Heart left ventricle (tissue), 16 donors: Measurements from ENCODE around the gene NIM1K. TPM values are rescaled to one million over a fixed set of nuclear protein-coding genes. Genes with fewer than 3 reads are reported as not detected.
"Not testable (repeated sequence)": the region's sequence is repeated elsewhere in the genome, so short reads cannot be mapped to it uniquely, and the experiment has no call there.

Experiments
- ATAC-seq, 4 donors: fragments of 200-7000 bp; cut with Tn5 transposase; one replicate each; pipeline ENCODE4 v1.9.1; 2020 to 2022; ENCODE audit warnings: moderate library complexity in 4 of 4, mild to moderate bottlenecking in 3 of 4, moderate number of reproducible peaks in 1 of 4
- DNase-seq, 5 donors: peaks; one replicate each; pipeline ENCODE4 v3.0.0-alpha.2; 2020
- H3K27ac ChIP-seq, 12 donors: fragments of 200-600 bp; sonication (generic) in 4 of 12; one replicate each; pipeline versions ENCODE4 v1.5.0 to v1.8.0; 2016 to 2022; ENCODE audit warnings: mild to moderate bottlenecking in 2 of 12
- H3K27me3 ChIP-seq, 9 donors: fragments of 200-600 bp; sonication (generic) in 2 of 9; one replicate each; pipeline versions ENCODE4 v1.5.1 to v1.8.0; 2016 to 2022; ENCODE audit warnings: mild to moderate bottlenecking in 3 of 9
- H3K36me3 ChIP-seq, 9 donors: fragments of 200-600 bp; sonication (generic) in 2 of 9; one replicate each; pipeline versions ENCODE4 v1.5.0 to v1.8.0; 2018 to 2022; ENCODE audit warnings: mild to moderate bottlenecking in 2 of 9
- H3K4me1 ChIP-seq, 12 donors: fragments of 200-600 bp; sonication (generic) in 4 of 12; one replicate each; pipeline versions ENCODE4 v1.5.0 to v1.8.0; 2016 to 2022; ENCODE audit warnings: mild to moderate bottlenecking in 3 of 12
- H3K4me3 ChIP-seq, 12 donors: fragments of 200-600 bp; sonication (generic) in 4 of 12; one replicate each; pipeline versions ENCODE4 v1.5.0 to v1.8.0; 2017 to 2022; ENCODE audit warnings: mild to moderate bottlenecking in 9 of 12, moderate library complexity in 4 of 12
- H3K9me3 ChIP-seq, 12 donors: fragments of 200-600 bp; sonication (generic) in 4 of 12; one replicate each; pipeline versions ENCODE4 v1.5.0 to v1.8.0; 2016 to 2022; ENCODE audit warnings: mild to moderate bottlenecking in 1 of 12
- POLR2A ChIP-seq, 2 donors: fragments of 450-650 bp; IDR thresholded peaks; one replicate each; pipeline ENCODE4 v1.6.1; 2017; ENCODE audit warnings: antibody characterized with exemption in 2 of 2, mild to moderate bottlenecking in 2 of 2, moderate library complexity in 2 of 2
- WGBS, 4 donors: extraction: QIAGEN DNeasy Blood & Tissue Kit in 2 of 4; methylation state at CpG; one replicate each; pipeline versions ENCODE4 v1.1.5 to v1.1.7; 2013 to 2018; 5-methylcytosine and 5-hydroxymethylcytosine counted together
- intact Hi-C, 10 donors: fragments of 100-400 bp; cut with DNase I; formaldehyde crosslinking; loops; one replicate each; pipeline versions ENCODE4 v1.11.1 to v1.14.2; 2022
- polyA plus RNA-seq, 2 donors: library from polyadenylated mRNA; stranded (reverse); fragments of 200-250 nt; gene quantifications; one replicate each; pipeline ENCODE4 v1.2.3, GENCODE V29; 2013
- total RNA-seq, 9 donors: library from RNA; depleted of rRNA in 2 of 9; stranded (reverse); fragments of >200 nt in 2 of 9; fragmentation: NEBNext Ultra II Directional in 3 of 9; extraction: Animal tissue kit (Norgen Biotek cat#: 25700) in 3 of 9; gene quantifications; one replicate each; pipeline versions ENCODE4 v1.1.0 to v1.2.4, GENCODE V29; 2016 to 2023
- TF ChIP-seq, protein P1 (sequence below), 12 donors: fragments of 200-600 bp; sonication (generic) in 4 of 12; IDR thresholded peaks; one replicate each; pipeline versions ENCODE4 v1.5.0 to v1.8.0; 2018 to 2022; ENCODE audit warnings: antibody characterized with exemption in 12 of 12, mild to moderate bottlenecking in 5 of 12
- donor health status: ischemic (EF 13 %, LVEDD 7.1; RV severe dilation, severe dysfunction).
- donor health status: healthy with polysubstance abuse.
- donor health status: DM: no; HTN: yes; CAD: no.
- donor health status: DM: no; HTN: no; CAD: no.
- donor health status: ischemic (EF 25% LVEDD 6.9; RV normal size, moderate dysfunction).
- donor health status: ischemic (EF 25% LVEDD 5.7; RV mildly dilated, moderate dysfunction).
- donor health status: healthy.
- donor health status: DM: yes; HTN: yes; CAD: no.
- donor health status: ischemic (EF 35%, LVEDD 5.7; RV mildly dilated, moderate dysfunction).
- donor health status: nonischemic (EF 11% LVEDD 7.7; RV severe dilation, severe dysfunction).
- donor health status: DM: yes; HTN: yes; CAD: no.
- donor health status: PGD.
- donor health status: ischemic (EF 29% LVEDD 5.4; RV normal size, mild dysfunction).
- donor health status: nonischemic (EF 23%, LVEDD 6.1; RV moderate dilation, normal function).

NIM1K gene
- total and polyA plus RNA-seq, 11 donors: 0.11 to 1.4 (median 0.44) TPM; not detected in 2

DNA sequence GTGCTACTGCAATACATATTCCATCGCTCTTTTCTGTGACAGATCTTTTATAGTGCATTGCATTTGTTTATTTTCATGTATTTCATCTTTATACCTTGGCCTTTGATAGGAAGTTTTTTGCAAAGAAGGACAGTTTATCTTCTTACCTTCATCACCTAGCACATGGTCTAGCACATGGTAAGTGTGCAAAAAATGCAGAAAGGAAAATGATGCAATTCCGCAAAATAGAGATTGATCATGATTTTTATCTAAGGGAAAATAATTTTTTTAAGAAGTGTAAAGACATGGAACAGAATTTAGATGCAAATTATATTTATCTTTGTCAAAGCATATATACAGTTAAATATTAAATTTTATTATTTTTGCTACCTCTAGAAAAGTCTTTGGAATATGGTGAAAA, 19.2 kb upstream of the NIM1K start:
- ATAC-seq: no peak
- no peak for DNase-seq
- no peak overlapping the region for H3K27ac ChIP-seq
- H3K4me3 ChIP-seq: no peak overlapping the region
- no peaks in the 10 kb centered on the region for H3K4me1 ChIP-seq
- TF ChIP-seq POLR2A (IDR thresholded peaks at IDR 0.05): no peak
- TF ChIP-seq, protein P1, sequence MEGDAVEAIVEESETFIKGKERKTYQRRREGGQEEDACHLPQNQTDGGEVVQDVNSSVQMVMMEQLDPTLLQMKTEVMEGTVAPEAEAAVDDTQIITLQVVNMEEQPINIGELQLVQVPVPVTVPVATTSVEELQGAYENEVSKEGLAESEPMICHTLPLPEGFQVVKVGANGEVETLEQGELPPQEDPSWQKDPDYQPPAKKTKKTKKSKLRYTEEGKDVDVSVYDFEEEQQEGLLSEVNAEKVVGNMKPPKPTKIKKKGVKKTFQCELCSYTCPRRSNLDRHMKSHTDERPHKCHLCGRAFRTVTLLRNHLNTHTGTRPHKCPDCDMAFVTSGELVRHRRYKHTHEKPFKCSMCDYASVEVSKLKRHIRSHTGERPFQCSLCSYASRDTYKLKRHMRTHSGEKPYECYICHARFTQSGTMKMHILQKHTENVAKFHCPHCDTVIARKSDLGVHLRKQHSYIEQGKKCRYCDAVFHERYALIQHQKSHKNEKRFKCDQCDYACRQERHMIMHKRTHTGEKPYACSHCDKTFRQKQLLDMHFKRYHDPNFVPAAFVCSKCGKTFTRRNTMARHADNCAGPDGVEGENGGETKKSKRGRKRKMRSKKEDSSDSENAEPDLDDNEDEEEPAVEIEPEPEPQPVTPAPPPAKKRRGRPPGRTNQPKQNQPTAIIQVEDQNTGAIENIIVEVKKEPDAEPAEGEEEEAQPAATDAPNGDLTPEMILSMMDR (IDR thresholded peaks at IDR 0.05): no peak
- WGBS, 4 donors: 97 to 99% (median 98%) methylated on average over 2 of the region's 2 CpGs
- intact Hi-C loops: no loop called here
- H3K36me3 ChIP-seq: peaks cover 0 to 70% (median 38%) of the 10 kb centered on the region in 9 donors
- H3K27me3 ChIP-seq: no peaks in the 10 kb centered on the region
- H3K9me3 ChIP-seq: no peaks in the 10 kb centered on the region

DNA sequence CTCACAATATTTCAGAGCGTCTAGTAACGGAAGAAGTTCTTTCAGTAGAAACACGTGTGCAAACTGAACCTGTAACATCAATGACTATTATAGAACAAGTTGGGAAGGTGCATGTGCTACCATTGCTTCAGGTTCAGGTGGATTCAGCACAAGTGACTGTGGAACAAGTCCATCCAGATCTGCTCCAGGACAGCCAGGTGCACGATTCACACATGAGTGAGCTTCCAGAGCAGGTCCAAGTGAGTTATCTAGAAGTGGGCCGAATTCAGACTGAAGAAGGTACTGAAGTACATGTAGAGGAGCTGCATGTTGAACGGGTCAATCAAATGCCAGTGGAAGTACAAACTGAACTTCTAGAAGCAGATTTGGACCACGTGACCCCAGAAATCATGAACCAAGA, 17.4 kb upstream of the NIM1K start:
- no peak for ATAC-seq
- DNase-seq: no peak
- no peak overlapping the region for H3K27ac ChIP-seq
- H3K4me1 ChIP-seq: no peaks in the 10 kb centered on the region
- no peaks in the 10 kb centered on the region for H3K27me3 ChIP-seq
- no peak overlapping the region for H3K4me3 ChIP-seq
- TF ChIP-seq, protein P1 (IDR thresholded peaks at IDR 0.05): no peak
- TF ChIP-seq POLR2A (IDR thresholded peaks at IDR 0.05): no peak
- 93 to 97% (median 97%) methylated on average over 7 of the region's 7 CpGs for WGBS, 4 donors
- no peaks in the 10 kb centered on the region for H3K9me3 ChIP-seq
- H3K36me3 ChIP-seq: peaks cover 0 to 56% (median 32%) of the 10 kb centered on the region in 9 donors
- intact Hi-C loops: no loop called here

DNA sequence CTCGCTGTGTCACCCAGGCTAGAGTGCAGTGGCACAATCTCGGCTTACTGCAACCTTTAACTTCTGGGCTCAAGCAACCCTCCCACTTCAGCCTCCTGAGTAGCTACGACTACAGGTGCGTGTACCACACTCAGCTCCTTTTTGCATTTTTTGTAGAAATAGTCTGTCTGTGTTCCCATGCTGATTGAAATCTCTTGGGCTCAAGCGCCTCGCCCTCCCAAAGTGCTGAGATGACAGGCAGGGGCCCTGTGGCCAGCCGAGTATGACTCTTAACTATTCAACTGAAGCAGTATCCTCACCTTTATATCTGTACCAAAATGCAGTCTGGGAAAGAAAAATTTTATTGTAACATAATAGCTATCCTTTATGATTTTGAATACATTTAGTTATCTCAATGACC, 12.2 kb upstream of the NIM1K start:
- DNase-seq (no peak), ATAC-seq (no peak)
- Histone ChIP-seq H3K4me3 (no peak overlapping the region), H3K27me3 (no peaks in the 10 kb centered on the region), H3K4me1 (no peaks in the 10 kb centered on the region), H3K27ac (no peak overlapping the region), H3K36me3 (peaks cover 0 to 30% (median 23%) of the 10 kb centered on the region in 9 donors), H3K9me3 (no peaks in the 10 kb centered on the region)
- TF ChIP-seq, protein P1 (IDR thresholded peaks at IDR 0.05): no peak
- no peak for TF ChIP-seq POLR2A (IDR thresholded peaks at IDR 0.05)
- WGBS, 4 donors: 91 to 96% (median 92%) methylated on average over 7 of the region's 7 CpGs
- intact Hi-C loops: no loop called here

DNA sequence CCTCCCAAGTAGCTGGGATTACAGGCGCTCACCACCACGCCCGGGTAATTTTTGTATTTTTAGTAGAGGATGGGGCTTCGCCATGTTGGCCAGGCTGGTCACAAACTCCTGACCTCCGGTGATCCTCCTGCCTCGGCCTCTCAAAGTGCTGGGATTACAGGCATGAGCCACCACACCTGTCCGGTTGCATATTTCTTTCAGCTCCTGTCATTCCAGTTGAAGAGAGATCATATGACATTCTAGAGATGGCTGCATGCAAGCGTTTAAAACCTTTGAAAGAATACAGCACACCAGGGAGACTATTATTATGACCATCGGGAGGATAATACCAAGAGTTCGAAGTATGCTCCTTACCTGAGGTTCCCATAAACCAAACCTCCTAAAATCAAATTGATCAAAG, 9.6 kb upstream of the NIM1K start:
- no peaks in the 10 kb centered on the region for H3K9me3 ChIP-seq
- intact Hi-C loops: no loop called here
- WGBS, 4 donors: 95 to 98% (median 97%) methylated on average over 10 of the region's 10 CpGs
- H3K4me1 ChIP-seq: no peaks in the 10 kb centered on the region
- H3K27me3 ChIP-seq: no peaks in the 10 kb centered on the region
- peaks cover 0 to 11% (median 3%) of the 10 kb centered on the region in 9 donors for H3K36me3 ChIP-seq
- DNase-seq (no peak), ATAC-seq (no peak)
- TF ChIP-seq, protein P1 (IDR thresholded peaks at IDR 0.05): no peak
- no peak overlapping the region for H3K4me3 ChIP-seq
- H3K27ac ChIP-seq: no peak overlapping the region

DNA sequence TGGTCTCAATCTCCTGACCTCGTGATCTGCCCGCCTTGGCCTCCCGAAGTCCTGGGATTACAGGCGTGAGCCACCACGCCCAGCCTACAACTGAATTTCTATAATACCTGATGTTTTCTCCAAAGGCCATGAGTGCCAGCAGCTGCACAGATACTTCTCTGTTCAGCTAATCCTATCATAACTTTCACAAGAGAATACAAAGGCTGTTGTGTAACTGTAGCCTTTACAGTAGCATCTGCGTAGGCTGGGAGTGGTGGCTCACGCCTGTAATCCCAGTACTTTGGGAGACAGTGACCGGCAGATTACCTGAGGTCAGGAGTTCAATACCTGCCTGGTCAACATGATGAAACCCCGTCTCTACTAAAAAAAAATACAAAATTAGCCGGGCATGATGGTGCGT, 8.9 kb upstream of the NIM1K start:
- H3K9me3 ChIP-seq, H3K4me1 ChIP-seq, DNase-seq, intact Hi-C loops, H3K4me3 ChIP-seq, H3K27me3 ChIP-seq, H3K36me3 ChIP-seq, H3K27ac ChIP-seq, ATAC-seq: not testable (repeated sequence)
- WGBS, 4 donors: 96 to 98% (median 98%) methylated on average over 11 of the region's 11 CpGs
